Germinal center (tissue), 1 donor: ENCODE results near the gene ACACA.
"Not testable (repeated sequence)": the region's sequence is repeated elsewhere in the genome, so short reads cannot be mapped to it uniquely, and the experiment has no call there.

Source experiments
- DNase-seq: peaks from one replicate; pipeline ENCODE4 v3.0.0; 2012; ENCODE audit warnings: mixed read lengths, low spot score

The ACACA gene

DNA sequence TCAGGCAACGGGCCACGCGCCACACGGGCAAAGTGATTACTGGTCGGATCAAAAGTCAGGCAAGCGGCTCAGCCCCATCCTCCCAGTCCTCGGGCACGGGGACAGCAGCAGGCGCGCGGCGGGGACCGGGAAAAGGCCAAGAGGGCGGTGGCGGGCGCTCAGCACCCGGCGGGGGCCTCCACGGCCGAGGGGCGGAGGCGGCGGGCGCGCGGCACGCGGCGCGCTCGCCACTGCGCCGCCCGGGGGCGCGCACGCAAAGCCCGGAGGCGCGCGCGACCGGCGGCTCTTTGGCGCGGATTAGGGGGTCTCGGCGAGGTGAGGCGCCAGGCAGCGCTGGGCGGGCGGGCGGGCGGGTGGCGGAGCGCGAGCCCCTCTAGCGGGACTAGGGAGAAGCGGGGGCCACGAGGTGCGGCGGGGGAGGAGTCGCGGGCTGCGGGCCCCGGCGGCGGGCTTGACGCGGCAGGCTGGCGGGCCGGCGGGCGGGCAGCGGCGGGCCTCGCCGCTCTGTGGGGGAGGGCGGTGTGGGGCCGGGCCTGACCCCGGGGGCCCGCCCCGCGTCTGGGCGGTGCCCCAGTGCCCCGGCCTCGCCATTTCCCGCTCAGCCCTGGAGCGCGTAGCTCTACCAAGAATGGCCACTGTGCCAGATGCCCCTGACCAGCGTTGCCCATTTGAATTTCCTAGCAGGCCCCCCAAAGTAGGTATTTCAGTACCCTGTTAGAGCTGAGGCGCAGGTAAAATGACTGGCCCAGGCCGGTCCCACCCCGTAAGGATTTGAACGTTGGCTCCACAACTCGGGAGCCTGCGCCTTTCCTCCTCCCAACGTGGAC lies at the start of gene ACACA, which contains the start of gene TADA2A:
ACACA (minus strand) TSS at position 202 of the 827 bp plus-strand sequence. CDS start 537 bp downstream, outside the sequence.
TADA2A (plus strand) TSS at position 252 of the 827 bp plus-strand sequence. CDS start 4,480 bp downstream, outside the sequence.
- DNase-seq: peak; percentile 91

DNA sequence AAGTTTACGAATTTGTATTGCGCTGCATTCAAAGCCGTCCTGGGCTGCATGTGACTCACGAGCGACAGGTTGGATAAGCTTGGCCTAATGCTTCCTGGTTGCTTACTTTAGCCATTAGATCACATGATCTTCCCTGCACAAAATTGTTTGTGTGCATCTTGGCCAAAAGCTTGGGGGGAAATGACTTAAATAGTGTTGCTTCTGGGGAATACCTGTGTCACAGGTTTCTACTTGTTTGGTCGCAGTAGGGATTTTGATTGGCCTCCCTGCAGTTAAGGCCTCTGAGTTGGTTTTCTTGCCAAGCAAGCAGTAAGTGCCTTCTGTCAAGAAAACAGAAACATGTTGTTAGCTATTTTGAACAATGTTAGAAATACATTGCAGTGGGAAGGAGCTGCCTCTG lies 43.5 kb upstream of the ACACA start:
- no peak for DNase-seq

GRCh38 chr17:37447641-37448040 lies 41.0 kb upstream of the ACACA start:
- DNase-seq: no peak

- DNase-seq: no peak
Measured at GRCh38 chr17:37446027-37446426, 39.4 kb upstream of the ACACA start.

DNA sequence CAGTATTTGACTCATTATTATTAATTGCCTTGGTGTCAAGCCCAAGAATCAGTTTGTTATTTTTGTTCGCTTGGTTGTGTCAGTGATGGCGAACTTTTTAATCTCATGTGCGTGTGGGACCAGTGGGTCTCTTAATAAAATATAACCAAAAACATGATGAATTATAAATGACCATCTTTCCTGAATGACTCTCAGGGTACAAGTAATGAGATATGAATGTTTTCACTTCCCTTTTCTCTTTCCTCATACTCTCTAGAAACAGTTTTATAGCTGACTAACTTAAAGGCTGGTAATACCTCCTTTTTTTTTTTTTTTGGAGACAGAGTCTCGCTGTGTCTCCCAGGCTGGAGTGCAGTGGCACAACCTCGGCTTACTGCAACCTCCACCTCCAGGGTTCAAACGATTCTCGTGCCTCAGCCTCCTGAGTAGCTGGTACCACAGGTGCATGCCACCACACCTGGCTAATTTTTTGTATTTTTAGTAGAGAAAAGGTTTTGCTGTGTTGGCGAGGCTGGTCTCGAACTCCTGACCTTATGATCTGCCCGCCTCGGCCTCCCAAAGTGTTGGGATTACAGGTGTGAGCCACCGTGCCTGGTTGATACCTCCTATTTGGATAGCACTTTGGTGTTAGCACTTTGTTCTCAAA lies 34.9 kb upstream of the ACACA start:
- peak; percentile 33 for DNase-seq

DNA sequence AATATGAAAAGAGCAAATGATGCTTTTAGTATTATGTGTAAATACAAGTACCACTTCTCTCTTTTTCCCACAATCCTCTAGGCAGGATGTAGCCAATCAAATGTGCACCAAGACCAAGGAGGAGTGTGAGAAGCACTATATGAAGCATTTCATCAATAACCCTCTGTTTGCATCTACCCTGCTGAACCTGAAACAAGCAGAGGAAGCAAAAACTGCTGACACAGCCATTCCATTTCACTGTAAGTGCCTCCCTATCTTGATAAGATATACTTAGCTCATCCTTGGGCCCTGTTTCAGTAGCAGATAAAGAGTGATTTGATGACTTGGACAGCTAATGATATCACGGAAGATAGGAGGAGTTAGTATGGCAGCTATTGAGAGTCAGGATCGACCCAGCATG lies 33.8 kb upstream of the ACACA start:
- no peak for DNase-seq

- no peak for DNase-seq
Measured at GRCh38 chr17:37438141-37438540, 31.5 kb upstream of the ACACA start.

- no peak for DNase-seq
Measured at GRCh38 chr17:37432671-37433070, 26.0 kb upstream of the ACACA start.

GRCh38 chr17:37430051-37430627 lies 23.5 kb upstream of the ACACA start:
- no peak for DNase-seq

DNA sequence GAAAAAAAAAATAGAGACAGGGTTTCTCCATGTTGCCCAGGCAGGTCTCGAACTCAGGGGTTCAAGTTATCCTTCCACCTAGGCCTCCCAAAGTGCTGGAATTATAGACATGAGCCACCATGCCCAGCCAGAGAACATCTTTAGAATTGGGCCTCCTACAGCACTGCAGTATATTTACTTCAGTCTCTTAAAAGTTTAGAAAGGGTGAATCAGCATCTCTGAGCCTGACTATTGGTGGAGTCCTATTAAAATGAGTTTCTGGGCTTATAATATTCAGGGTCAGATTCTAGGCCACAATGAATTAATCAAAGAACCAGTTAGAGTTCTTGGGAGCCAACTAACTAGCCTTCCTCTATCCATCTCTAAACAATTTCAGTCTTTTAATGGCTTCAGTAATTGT lies 22.8 kb upstream of the ACACA start:
- DNase-seq: no peak

DNA sequence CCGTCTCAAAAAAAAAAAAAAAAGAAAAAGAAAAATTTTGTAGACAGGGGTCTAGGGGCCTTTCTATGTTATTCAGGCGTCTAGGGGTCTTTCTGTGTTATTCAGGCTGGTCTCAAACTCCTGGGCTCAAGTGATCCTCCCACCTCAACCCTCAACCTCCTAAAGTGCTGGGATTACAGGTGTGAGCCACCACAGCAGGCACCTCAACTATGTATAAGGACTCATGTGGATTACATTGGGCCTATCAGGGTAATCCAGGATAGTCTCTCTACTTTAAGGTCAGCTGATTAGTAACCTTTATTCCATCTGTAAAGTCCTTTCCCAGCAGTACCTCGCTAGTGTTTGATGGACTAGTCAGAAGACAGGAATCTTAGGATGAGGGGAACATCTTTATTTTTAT lies 22.4 kb upstream of the ACACA start:
- no peak for DNase-seq

- no peak for DNase-seq
Measured at GRCh38 chr17:37425268-37425667, 18.6 kb upstream of the ACACA start.

- no peak for DNase-seq
Measured at GRCh38 chr17:37422971-37423625, 16.5 kb upstream of the ACACA start.

DNA sequence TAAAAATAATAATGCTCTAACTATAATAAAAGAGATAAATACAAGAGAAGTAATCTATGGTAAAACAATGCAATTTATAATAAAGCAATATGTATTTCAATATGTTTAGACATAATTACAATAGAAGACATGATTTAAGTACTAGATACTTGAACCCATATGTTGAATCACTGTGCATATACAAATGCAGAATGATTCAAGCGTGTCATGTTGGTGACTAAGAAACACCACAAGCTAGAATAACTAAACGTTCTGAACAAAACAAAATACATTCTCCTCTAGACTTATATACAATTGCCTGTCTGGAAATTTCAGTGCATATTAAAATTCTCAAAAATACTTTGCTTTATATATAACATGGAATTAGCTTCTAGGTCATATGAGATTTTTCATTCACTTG lies 11.2 kb upstream of the ACACA start:
- no peak for DNase-seq

DNA sequence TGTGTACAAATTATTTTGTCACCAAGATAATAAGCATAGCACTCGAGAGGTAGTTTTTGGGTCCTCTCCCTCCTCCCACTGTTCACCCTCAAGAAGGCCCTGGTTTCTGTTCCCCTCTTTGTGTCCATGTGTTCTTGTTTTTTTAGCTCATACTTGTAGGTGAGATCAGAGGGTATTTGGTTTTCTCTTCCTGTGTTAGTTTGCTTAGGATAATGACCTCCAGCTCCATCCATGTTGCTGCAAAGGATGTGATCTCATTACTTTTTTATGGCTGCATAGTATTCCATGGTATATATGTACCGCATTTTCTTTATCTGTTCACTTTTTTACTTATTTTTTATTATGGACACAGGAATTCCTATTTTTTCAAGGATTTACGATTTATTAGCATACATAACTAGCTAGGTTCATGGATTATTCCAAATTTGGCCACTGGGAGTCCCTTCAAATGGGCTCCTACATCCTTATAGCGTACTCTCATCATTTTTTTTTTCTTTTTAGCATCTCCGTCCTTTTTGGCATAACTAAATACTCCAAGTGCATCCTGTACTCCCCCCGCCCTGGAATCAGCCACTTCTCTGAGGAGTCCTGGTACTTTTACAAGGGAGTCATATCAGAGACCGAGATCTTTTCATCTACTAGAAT lies 7.4 kb upstream of the ACACA start:
- DNase-seq: no peak

DNA sequence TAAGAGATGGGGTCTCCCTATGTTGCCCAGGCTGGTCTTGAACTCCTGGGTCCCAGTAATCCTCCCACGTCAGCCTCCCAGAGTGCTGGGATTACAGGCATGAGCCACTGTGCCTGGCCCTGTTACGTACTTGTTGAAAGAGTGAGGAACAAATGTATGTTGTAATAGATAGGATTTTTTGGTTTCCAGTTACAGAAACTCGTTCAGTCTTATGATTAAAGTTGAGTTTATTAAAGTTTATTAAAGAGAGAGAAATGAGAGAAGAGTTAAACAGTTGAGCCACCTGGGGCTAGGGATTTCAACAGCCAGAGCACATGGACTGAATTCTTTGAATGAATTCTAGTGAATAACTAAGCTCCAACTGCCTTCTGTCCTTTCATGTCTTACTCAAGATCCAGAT lies 3.7 kb upstream of the ACACA start:
- DNase-seq: no peak

DNA sequence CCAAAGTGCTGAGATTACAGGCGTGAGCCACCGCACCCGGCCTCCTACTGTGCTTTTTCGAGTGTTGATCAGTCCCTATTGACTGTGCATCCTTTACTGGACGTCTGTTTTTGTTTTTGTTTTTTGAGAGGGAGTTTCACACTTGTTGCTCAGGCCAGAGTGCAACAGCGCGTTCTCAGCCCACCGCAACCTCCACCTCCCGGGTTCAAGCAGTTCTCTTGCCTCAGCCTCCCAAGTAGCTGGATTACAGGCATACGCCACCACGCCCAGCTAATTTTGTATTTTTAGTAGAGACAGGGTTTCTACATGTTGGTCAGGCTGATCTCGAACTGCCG lies 1.5 kb upstream of the ACACA start:
- not testable (repeated sequence) for DNase-seq

GRCh38 chr17:37405955-37406634 lies 541 bp downstream of the ACACA start:
- no peak for DNase-seq

- DNase-seq: not testable (repeated sequence)
Measured at GRCh38 chr17:37405522-37405921, 1.1 kb downstream of the ACACA start.

GRCh38 chr17:37400505-37400904 lies 6.1 kb downstream of the ACACA start:
- no peak for DNase-seq

DNA sequence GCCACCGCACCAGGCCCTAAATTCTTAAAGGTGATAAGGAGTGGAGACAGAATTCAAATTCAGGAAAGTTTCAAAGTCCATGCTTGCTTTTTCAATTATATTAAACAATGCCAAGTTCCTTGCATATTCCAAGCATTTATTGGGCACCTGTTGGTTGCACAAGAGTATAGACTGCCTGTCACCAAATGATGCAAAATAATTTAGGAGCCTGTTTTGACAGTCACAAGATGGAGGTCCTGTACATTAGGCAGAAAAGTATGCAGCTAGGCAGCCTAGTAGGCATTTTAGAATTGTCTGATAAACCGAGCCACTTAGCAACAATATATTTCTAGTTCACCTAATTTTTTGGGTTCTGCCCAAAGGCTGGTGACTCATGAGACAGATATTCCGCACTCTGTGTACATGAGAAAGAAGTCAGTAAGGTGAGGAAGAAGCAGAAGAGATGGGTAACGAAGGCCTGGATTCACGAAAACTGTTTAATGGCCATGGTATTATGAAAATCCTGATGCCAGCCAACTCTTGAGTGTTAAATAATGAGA lies 7.3 kb downstream of the ACACA start:
- DNase-seq: no peak
